Measurements from ENCODE around the gene TRMT112. TPM values are rescaled to one million over a fixed set of nuclear protein-coding genes. Genes with fewer than 3 reads are reported as not detected.

Gene TRMT112
- total RNA-seq, 1 experiment from 2014 or later = 328 TPM

GRCh38 chr11:64334764-64335735 is 17.7 kb upstream of the TRMT112 start:
- ChIA-PET CTCF (interaction anchor here (0.9 to 2.2 kb wide), 4 partner anchors 12 to 31 kb away, joined by 5 to 20 read pairs (median 7); partner anchors contain the start of genes PRDX5 and TRMT112), RAD21 (ENCODE audit: low non-redundant PET in 1 of 2, low total read pairs in 2 of 2, uncharacterized antibody in 2 of 2, unreplicated experiment in 2 of 2) (interaction anchor here (0.8 to 1.6 kb wide), 3 partner anchors 17 to 31 kb away, joined by 3 to 4 read pairs (median 3); partner anchors contain the start of gene PRDX5 (in 1 of the 2)), POLR2A (interaction anchor here (0.9 to 5.9 kb wide), 2 partner anchors 18 to 22 kb away, joined by 3 to 77 read pairs; partner anchors contain the start of genes PRDX5 and TRMT112)
- H3K4me1 ChIP-seq (ENCODE audit: control insufficient read depth in 1 of 2, insufficient read depth in 2 of 2, low read length in 2 of 2) = peaks cover 29 to 46% of the 10 kb centered on the region in 2 experiments
- DNase-seq (ENCODE audit: low read depth, low spot score) = peak; percentile 96
- H3K9me3 ChIP-seq (ENCODE audit: control insufficient read depth in 1 of 2, insufficient read depth in 1 of 2, low read depth in 1 of 2, low read length in 2 of 2) = no peaks in the 10 kb centered on the region
- intact Hi-C loops (cut with micrococcal nuclease) = no loop called here
- H2AFZ ChIP-seq (ENCODE audit: low read depth, low read length, poor library complexity, severe bottlenecking) = no peak overlapping the region
- H3K27ac ChIP-seq (ENCODE audit: low read depth, low read length) = peak overlapping the region; percentile 15
- no TSS peak for BruUV-seq (replicated peaks)
- peak; percentile 88 for ATAC-seq
- H3K36me3 ChIP-seq (ENCODE audit: control insufficient read depth in 1 of 2, insufficient read depth in 2 of 2, low read length in 2 of 2) = no peaks in the 10 kb centered on the region
- no peaks in the 10 kb centered on the region for H4K20me1 ChIP-seq (ENCODE audit: insufficient read depth)
- peak overlapping the region; percentile 67 for H3K4me2 ChIP-seq (ENCODE audit: low read length)
- TF ChIP-seq FOSL1 (IDR thresholded peaks at IDR 0.05; ENCODE audit: low read depth) = no peak
- peak; percentile 61 for TF ChIP-seq TCF7L2 (IDR thresholded peaks at IDR 0.05; ENCODE audit: borderline replicate concordance, extremely low read depth, insufficient read depth, insufficient read length)
- no peak for TF ChIP-seq ZFX (IDR thresholded peaks at IDR 0.05)
- peak; percentile 72; the same call in 1 of the 2 replicates for TF ChIP-seq POLR2AphosphoS5 (IDR thresholded peaks at IDR 0.05; ENCODE audit: low read depth, low read length)
- no peak for TF ChIP-seq ZNF274 (IDR thresholded peaks at IDR 0.05; ENCODE audit: low read depth, low read length)
- TF ChIP-seq YY1 (IDR thresholded peaks at IDR 0.05; ENCODE audit: extremely low read depth, insufficient replicate concordance, low read depth, low read length) = peak; percentile 54
- no peak for TF ChIP-seq SIN3A (IDR thresholded peaks at IDR 0.05; ENCODE audit: low read depth)
- no peak for TF ChIP-seq REST (IDR thresholded peaks at IDR 0.05; ENCODE audit: low read depth)
- TF ChIP-seq ZBTB33 (IDR thresholded peaks at IDR 0.05; ENCODE audit: extremely low read depth, insufficient replicate concordance, low read length) = peak; percentile 78
- no peaks in the 10 kb centered on the region for H3K9me2 ChIP-seq (ENCODE audit: insufficient read depth)
- H3K27me3 ChIP-seq (ENCODE audit: insufficient read depth, low read length) = no peaks in the 10 kb centered on the region
- H3K9ac ChIP-seq (ENCODE audit: low read length) = peak overlapping the region; percentile 14; the same call in 1 of the 2 replicates
- no peaks in the 10 kb centered on the region for H3K79me2 ChIP-seq (ENCODE audit: insufficient read depth, low read length)
- no peak overlapping the region for H3K4me3 ChIP-seq (replicated peaks in 1 of 2; ENCODE audit: low read depth in 1 of 2, low read length in 2 of 2)

Measured in HCT116 (cell line).